Smooth muscle cell (in vitro differentiated cells): ENCODE measurements around the gene CNTNAP2. TPM values are rescaled to one million over a fixed set of nuclear protein-coding genes. Genes with fewer than 3 reads are reported as not detected.

Experiments
- DNase-seq: peaks from one replicate; lab custom pipeline; 2025; ENCODE audit not compliant: unreplicated experiment; lab: John Stamatoyannopoulos, UW
- H2AFZ ChIP-seq: fragments of 200-600 bp; sonication (generic); 2 replicates; pipeline ENCODE4 v1.6.0; 2016; ENCODE audit warnings: antibody characterized with exemption, low read depth, mild to moderate bottlenecking
- H3F3A ChIP-seq: fragments of 200-600 bp; sonication (generic); 2 replicates; pipeline ENCODE4 v1.6.0; 2017; ENCODE audit warnings: antibody characterized with exemption, low read depth
- H3K27ac ChIP-seq: fragments of 200-600 bp; sonication (generic); 2 replicates; pipeline ENCODE4 v1.5.1; 2016; ENCODE audit warnings: low read depth, mild to moderate bottlenecking
- H3K27me3 ChIP-seq: fragments of 200-600 bp; sonication (generic); 2 replicates; pipeline ENCODE4 v1.6.1; 2016; ENCODE audit warnings: low read depth, mild to moderate bottlenecking
- H3K36me3 ChIP-seq: fragments of 200-600 bp; sonication (generic); 2 replicates; pipeline ENCODE4 v1.5.1; 2016; ENCODE audit warnings: low read depth
- H3K4me1 ChIP-seq: fragments of 200-600 bp; sonication (generic); 2 replicates; pipeline ENCODE4 v1.5.1; 2016; ENCODE audit warnings: low read depth
- H3K4me2 ChIP-seq: fragments of 200-600 bp; sonication (generic); 2 replicates; pipeline ENCODE4 v1.6.0; 2016; ENCODE audit warnings: mild to moderate bottlenecking
- H3K4me3 ChIP-seq: fragments of 200-600 bp; sonication (generic); 2 replicates; pipeline ENCODE4 v1.5.1; 2016; ENCODE audit warnings: mild to moderate bottlenecking
- H3K79me2 ChIP-seq: fragments of 200-600 bp; sonication (generic); 2 replicates; pipeline ENCODE4 v1.6.0; 2016; ENCODE audit warnings: low read depth, mild to moderate bottlenecking
- H3K9ac ChIP-seq: fragments of 200-600 bp; sonication (generic); 2 replicates; pipeline ENCODE4 v1.6.0; 2016; ENCODE audit warnings: low read depth
- H3K9me3 ChIP-seq: fragments of 200-600 bp; sonication (generic); replicated peaks from 2 replicates; pipeline ENCODE4 v1.5.1; 2016; ENCODE audit warnings: low read depth
- H4K20me1 ChIP-seq: fragments of 200-600 bp; sonication (generic); 2 replicates; pipeline ENCODE4 v1.6.0; 2016; ENCODE audit warnings: low read depth
- CTCF ChIP-seq: fragments of 200-600 bp; sonication (generic); IDR thresholded peaks from 2 replicates; pipeline ENCODE4 v1.5.1; 2017; ENCODE audit warnings: borderline replicate concordance, mild to moderate bottlenecking, antibody characterized with exemption; ENCODE audit not compliant: insufficient read depth, poor library complexity, severe bottlenecking
- WGBS: methylation state at CpG from one replicate; pipeline ENCODE4 v1.1.7; 2016; ENCODE audit warnings: low lambda C conversion rate; 5-methylcytosine and 5-hydroxymethylcytosine counted together
- polyA plus RNA-seq: library from polyadenylated mRNA; unstranded; fragments of >200 nt; fragmentation: Nextera tagmentation; extraction: Ambion mirVana; gene quantifications from 2 replicates; pipeline ENCODE4 v1.2.1, GENCODE V29; 2016
- total RNA-seq: library from RNA; depleted of rRNA; stranded (reverse); fragments of >200 nt; gene quantifications from 2 replicates; pipeline ENCODE4 v1.2.3, GENCODE V29; 2014

The CNTNAP2 gene
- total and polyA plus RNA-seq, 2 experiments from 2014 or later: 1.7 to 9.0 TPM

DNA sequence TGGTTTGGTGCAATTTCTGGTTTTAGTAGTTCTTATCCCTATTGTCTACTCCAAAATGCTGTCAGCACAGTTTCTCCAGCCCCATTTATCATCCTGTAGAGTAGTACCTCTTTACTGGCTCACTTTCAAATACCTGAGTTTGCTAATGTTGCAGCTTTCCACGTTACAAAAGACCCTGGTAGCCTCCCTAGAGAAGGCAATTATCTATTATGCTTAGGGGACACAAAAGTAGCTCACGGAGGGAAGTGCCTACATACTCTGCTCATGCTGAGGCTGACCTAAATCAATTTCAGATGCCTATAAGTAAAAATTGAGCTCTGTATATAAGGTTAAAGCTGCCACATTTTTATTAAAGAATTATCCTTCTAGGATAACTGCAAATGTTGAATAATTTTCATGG lies 603.6 kb downstream of the CNTNAP2 start:
- Histone ChIP-seq H3F3A (no peaks in the 10 kb centered on the region), H3K4me3 (no peak overlapping the region), H3K9me3 (no peaks in the 10 kb centered on the region), H3K4me2 (no peak overlapping the region), H3K27me3 (no peaks in the 10 kb centered on the region), H3K27ac (no peak overlapping the region), H3K79me2 (no peaks in the 10 kb centered on the region), H2AFZ (no peak overlapping the region), H3K9ac (no peak overlapping the region), H4K20me1 (no peaks in the 10 kb centered on the region), H3K36me3 (no peaks in the 10 kb centered on the region), H3K4me1 (no peaks in the 10 kb centered on the region)
- 40% methylated on average over 2 of the region's 2 CpGs for WGBS
- TF ChIP-seq CTCF: no peak
- no peak for DNase-seq

GRCh38 chr7:146722986-146723385 lies 606.4 kb downstream of the CNTNAP2 start:
- H3F3A ChIP-seq: no peaks in the 10 kb centered on the region
- H4K20me1 ChIP-seq: no peaks in the 10 kb centered on the region
- no peak for TF ChIP-seq CTCF
- no peaks in the 10 kb centered on the region for H3K27me3 ChIP-seq
- H3K4me1 ChIP-seq: no peaks in the 10 kb centered on the region
- H2AFZ ChIP-seq: no peak overlapping the region
- no peaks in the 10 kb centered on the region for H3K9me3 ChIP-seq
- no peaks in the 10 kb centered on the region for H3K79me2 ChIP-seq
- WGBS: 92% methylated on average over 1 of the region's 1 CpG
- H3K4me2 ChIP-seq: no peak overlapping the region
- no peak overlapping the region for H3K4me3 ChIP-seq
- no peak for DNase-seq
- no peak overlapping the region for H3K27ac ChIP-seq
- H3K9ac ChIP-seq: no peak overlapping the region
- no peaks in the 10 kb centered on the region for H3K36me3 ChIP-seq

DNA sequence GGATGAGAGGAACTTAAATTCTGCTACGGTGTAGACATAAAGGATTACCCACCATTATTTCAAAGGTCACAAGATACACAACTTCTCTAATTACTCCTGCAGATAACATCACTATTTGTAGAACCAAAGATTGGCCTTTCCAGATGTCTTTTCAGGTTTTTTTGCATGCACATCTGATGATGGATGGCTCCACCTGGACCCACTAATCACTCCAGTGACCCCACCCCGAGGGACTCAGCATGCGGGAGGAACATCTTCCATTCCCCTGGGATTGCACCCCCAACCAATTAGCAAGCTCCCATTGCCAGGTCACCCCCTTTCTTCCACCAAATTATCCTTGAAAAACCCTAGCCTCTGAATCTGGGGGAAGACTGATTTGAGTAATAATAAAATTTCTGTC lies 608.9 kb downstream of the CNTNAP2 start:
- DNase-seq: no peak
- H3K9me3 ChIP-seq: no peaks in the 10 kb centered on the region
- H3K27ac ChIP-seq: no peak overlapping the region
- H3K9ac ChIP-seq: no peak overlapping the region
- H3K79me2 ChIP-seq: no peaks in the 10 kb centered on the region
- TF ChIP-seq CTCF: no peak
- no peaks in the 10 kb centered on the region for H3K27me3 ChIP-seq
- no peaks in the 10 kb centered on the region for H3K36me3 ChIP-seq
- no peaks in the 10 kb centered on the region for H3K4me1 ChIP-seq
- no peaks in the 10 kb centered on the region for H4K20me1 ChIP-seq
- no peak overlapping the region for H3K4me3 ChIP-seq
- no peaks in the 10 kb centered on the region for H3F3A ChIP-seq
- H3K4me2 ChIP-seq: no peak overlapping the region
- WGBS: 96% methylated on average over 3 of the region's 3 CpGs
- H2AFZ ChIP-seq: no peak overlapping the region

- Histone ChIP-seq H3K9ac (no peak overlapping the region), H3K36me3 (no peaks in the 10 kb centered on the region), H2AFZ (no peak overlapping the region), H3K27ac (no peak overlapping the region), H3K27me3 (no peaks in the 10 kb centered on the region), H3K4me2 (no peak overlapping the region), H3F3A (no peaks in the 10 kb centered on the region), H4K20me1 (no peaks in the 10 kb centered on the region), H3K4me1 (no peaks in the 10 kb centered on the region), H3K9me3 (no peaks in the 10 kb centered on the region), H3K4me3 (no peak overlapping the region), H3K79me2 (no peaks in the 10 kb centered on the region)
- no peak for DNase-seq
- TF ChIP-seq CTCF: no peak
- WGBS: 88% methylated on average over 5 of the region's 5 CpGs
These were observed 611.5 kb downstream of the CNTNAP2 start for GRCh38 chr7:146728141-146728540.
